Measurements from ENCODE around the gene IGSF9B.

Gene IGSF9B

DNA sequence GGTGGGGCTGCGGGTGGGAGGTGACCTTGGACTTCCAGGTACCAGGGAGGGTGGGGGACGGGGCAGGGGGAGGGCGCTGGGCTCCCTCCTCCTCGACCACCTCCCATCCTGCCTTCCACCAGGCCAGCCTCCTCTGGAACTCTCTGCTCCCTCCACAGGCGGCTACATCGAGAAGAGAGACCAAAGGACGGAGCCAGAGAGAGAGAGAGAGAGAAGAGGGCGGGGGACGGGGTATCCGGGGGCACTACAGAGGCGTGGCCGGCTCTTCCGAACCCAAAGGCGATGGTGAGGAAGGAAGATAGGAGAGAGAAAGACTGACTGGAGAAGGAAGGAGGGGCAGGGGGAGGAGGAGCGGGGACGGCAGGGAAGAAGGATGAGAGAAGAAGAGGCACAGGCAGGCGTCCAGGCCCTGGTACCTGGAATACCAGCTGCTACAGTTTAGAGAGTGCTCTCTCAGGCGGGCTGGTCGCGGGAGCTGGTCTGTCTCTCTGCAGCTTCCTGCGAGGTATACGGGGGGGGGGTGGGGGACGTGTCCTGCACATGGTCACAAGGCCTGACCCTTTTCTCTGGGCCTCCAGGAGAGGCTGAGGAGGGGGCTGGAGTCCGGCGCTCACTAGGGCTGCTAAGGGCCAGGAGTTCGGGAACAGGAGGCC, 38.0 kb downstream of the IGSF9B start:
- FAIRE-seq: no peak

DNA sequence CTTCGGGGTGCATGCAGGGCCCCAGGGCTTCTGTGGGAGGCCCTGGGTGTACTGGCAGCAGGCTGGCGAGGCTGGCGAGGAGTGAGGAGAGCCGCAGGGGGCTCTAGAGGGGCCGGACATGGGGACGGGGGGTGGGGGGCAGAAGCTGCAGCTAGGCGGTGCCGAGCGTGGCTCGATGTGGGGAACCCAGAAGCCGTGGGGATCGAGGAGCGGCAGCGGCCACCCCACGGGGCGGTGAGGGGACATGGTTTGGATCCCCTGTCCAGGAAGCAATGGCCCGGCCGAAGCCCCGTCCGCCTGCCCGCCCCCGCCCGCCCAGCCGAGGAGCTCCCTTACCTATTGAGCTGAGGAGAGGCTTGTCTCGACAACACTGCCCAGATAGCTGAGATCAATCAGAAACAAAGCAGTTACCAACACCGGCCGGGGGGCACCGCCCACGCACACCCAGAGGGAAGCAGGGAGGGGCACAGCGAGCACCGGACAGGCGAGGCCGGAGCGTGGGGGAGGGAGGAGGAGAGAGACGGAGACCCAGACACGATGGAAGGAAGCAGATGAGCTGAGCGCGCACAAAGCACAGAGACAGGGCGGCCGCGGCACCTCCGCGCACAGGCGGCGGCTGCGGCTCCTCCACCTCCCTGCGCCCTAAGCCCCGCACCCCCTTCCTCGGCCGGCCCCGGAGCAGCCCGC, 38.7 kb downstream of the IGSF9B start:
- no peak for FAIRE-seq

DNA sequence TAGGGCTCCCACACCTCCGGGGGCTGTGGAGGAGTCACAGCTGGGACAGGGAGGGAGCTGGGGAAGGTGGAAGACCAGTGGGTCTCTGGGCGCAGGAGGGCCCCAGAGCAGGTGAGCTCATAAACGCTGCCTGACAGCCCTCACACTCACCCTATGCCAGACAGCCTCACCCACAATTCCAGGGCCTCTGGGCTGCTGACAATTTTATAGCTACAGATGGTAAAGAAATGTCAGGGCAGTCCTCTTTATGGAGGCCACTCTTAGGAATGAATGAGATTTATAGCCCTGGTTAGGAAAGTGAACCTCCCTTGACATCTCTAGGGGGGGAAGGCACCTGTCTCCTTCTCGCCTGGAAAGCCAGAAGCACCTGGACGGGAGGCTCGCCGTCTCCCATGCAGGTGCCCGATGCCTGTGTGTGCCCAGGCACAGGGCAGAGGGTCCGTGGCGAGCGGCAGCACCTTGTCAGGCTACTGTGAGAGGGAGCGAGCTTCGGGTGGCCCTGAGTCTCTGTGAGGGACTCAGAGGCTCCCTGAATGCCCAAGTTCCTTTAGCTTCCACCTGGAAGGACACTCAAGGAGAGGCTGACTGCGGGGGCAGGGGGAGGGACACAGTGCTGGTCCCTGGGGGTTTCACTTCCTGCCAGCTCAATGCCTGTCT, 39.9 kb downstream of the IGSF9B start:
- no peak for FAIRE-seq

DNA sequence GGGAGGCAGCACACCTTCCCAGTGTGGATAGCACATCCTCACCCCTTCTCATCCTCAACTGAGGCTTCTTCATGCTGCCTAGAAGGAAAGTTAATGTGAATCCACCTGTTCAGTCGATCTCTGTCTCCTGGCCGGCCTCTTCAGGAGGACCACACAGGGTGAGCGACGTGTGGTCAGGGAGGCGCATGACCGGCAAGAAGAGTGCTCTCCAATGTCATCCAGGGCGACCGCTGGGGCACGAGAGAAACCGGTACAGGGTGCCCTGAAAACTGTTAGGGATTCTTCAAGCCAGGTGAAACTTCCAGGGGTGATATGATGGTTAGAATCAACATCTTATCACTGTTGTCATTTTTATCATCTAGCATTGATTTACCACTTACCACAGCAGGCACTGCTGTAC, 43.0 kb downstream of the IGSF9B start:
- FAIRE-seq: no peak

DNA sequence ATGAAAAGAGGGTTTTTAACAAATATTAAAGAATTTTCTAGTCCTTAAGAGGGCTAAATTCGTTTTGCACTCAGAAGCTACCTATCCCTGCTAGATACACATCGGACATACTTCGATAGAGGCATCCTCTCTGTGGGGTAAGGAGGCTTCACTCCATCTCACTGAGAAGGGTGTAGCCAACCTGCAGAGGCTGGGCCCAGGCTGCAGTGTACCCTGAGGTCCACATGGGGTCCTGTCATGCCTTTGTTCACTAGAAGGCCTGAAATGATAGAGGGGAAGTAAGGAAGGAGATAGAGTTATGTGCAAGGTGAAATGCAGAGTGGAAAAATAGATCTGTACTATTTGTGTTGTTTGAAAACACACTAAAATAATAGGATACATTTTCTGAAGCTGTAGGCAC, 45.6 kb downstream of the IGSF9B start:
- FAIRE-seq: no peak

DNA sequence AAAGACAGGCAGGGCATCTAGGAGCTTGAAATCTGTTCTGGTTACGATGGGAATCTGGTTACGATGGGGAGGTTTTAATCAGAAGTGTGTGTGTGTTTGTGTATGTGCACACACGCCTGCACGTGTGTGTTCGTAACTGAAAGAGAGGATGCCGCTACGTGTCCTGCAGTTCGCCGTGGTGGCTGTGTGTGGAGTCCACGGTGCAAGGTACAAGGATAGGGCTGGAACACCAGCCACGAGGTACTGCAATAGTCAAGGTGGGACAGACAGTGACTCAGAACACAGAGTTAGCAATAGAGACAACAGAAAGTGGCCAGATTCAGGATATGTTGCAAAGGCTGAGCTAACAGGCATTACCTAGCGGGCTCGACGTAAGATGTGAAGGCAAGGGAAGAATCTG, 46.7 kb downstream of the IGSF9B start:
- FAIRE-seq: no peak

DNA sequence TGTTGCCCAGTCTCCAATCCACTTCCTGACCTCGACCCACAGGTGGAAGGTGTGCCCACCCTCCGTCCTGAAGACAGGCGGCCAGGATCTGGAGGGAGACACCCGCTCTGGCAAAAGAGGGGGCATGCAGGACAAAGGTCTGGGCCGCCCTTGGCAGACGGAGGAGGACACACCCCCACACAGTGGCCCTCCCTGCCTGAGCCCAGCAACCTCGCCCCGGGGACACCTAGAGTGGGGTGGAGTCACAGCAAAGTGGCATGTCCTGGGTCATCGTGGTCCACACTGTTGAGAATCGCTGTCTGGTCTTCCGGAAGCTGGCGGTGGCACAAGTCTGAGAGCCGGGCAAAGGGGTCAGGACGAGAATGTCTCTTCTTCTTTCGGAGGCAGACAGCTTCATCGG, 47.9 kb downstream of the IGSF9B start:
- no peak for FAIRE-seq

DNA sequence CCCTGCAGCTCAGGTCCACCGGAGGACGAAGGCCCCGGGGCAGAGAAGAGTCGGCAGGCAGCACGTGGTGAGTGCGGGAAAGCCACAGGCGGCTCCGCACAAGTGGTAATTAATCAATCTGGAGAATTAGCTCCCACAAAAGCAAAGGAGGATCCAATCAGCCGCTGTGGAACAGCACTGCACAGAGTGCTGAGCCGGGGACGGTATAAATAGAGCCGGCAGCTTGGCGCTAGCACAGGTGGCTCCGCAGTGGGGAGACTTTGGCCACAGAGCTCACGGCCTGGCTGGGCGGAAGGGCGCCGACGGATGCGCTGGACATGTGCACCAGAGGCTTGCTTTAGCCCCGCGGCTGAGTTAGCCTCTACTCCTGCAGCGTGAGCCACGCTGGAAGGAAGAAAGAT, 48.9 kb downstream of the IGSF9B start:
- no peak for FAIRE-seq

DNA sequence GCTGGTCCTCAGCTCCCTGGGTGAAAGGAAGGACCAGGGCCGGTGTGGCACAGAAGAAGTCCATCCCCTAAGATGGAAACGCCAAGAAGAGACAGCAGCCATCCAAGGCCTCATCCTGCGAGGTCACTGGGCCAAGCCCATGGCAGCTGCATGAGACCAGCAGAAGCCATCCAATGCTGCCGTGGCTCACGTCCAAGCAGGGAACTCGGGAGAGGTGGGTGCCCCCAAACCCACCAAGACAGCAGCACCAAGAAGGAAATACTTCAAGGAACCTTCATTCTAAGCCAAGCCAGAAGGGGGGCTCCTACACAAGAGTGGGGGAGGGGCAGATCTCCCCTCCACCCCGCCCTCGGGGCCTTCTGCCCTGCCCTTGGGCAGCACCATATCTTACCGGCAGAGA, 49.6 kb downstream of the IGSF9B start:
- FAIRE-seq: no peak

DNA sequence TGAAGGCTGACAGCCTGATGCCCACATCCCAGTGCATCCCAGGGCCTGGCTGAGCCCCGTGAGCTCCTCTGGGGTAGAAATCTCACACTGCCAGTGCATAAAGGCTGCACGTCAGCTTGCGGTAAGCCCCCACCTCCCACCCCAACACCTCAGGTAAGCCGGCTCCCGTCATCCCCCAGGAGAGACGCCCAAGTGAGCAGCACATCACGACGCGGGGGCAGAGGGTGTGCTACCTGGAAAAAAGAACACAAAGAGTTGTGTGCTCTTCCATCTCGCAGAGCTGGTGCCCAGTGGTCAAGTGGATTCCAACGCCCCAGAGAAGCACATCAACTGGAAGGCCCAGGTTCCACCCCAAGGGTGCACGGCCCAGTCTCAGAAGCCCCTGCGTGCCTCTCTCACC, 50.0 kb downstream of the IGSF9B start:
- no peak for FAIRE-seq

DNA sequence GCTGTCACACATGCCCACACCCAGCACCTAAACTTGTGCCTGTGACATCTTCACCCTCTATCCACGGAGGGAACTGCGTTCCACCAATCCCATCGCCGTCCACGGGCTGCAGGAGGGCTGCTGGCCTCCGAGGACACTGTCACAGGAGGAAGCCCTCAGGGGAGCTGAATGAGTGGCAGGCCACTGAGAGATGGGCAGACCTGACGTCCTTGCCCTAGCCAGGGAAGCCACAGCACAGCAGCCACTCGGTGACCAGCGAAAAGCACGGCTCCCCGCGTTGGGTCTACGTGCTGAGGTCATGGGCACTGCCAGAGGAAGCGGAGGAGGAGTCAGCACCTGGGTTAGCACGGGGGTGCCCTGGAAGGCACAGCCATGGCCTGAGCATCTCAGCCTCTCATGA, 50.5 kb downstream of the IGSF9B start:
- FAIRE-seq: no peak

DNA sequence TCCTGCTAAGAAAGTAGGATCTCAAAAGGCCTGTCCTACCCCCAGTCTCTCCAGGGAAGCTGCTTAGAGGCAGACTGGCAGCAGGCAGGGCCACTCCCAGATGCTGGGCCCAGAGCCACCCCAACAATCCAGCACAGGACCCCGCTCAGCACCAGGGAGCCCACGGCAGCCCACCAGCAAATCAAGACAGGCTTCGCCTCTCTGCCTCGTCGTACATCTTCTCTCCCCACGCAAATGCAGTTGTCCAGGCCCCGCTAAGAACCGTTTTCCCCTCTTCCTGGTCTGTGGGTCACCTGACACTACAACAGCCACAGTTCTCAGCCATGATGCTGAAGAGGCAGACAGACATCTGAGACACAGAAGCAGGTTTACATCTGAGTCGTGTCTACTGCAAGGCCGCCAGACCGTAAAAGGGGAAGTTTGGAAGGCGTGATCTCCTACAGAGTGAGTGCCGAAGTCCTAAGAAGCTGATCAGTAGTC, 51.1 kb downstream of the IGSF9B start:
- no peak for FAIRE-seq

DNA sequence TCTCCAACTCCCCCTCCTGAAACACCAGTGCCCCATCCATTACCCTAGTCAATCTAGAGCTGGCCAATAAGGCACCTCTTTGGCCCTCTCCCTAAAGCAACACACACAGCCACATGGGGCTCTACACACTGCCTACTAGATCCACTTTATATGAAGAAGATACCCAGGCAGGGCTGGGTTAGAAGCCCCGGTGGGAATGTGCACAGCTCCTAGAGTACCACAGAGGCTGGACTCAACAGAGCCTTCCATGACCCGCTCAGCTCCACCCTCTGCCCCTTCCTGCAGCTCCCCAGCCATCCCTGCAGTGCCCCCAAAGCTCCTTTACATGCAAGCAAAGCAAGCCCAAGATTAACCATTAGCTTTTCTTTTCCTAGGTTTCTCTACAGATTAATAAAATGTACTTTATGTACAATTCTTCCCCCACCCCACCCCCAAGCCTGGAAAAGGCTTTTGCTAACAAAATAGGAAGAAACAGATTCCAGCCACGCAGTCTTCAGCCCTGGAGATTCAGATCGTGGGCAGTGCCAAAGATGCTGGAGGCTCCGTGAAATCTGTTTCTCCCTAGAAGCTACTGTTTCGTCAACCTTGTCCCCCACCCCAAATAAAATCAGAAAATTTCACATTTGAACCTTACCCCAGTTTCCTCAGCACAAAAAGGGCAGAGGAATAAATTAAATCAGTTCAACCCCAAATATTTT, 51.8 kb downstream of the IGSF9B start:
- FAIRE-seq: no peak

DNA sequence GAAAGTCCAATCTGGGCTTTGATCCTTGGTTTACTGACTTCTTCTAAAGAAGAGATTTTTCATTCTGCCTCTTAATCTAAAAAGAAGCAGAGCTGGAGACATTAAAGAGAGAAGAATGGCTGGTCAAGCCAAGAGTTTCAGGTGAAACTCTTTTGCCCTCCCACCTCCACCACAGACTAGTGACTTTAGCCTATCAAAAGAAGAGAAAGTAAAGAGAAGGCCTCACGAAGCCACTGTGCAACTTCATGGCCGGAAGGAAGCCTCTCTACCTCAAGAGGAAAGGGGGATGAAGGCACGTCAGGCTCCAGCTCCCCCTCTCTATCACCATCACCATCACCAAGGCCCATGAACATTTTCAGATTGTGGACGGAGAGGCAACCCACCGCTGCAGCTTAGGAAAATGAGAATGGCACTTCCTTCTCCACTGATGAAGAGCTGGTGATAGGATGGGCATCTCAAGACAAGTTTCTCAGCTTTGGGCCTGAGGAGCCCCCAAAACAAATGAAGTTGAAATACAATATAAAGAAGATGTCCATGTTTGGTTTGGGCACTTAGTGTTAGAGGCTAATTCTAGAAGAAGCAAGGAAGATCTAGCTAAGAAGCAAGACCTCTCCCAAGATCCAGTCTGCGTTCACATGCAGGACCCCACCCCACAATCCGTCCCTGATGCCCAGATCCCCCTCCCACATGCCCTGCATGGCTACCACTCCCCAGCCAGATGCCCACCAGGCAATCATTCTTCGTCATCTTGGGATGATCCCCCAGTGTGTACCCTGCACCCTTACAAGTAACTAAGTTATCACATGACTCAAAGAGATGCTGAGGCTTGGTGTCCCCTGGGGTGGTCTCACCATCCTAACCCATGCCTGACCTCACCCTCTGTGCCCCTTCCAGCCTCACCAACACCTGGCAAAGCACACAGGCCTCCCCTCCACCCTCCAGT, 52.6 kb downstream of the IGSF9B start:
- FAIRE-seq: no peak

DNA sequence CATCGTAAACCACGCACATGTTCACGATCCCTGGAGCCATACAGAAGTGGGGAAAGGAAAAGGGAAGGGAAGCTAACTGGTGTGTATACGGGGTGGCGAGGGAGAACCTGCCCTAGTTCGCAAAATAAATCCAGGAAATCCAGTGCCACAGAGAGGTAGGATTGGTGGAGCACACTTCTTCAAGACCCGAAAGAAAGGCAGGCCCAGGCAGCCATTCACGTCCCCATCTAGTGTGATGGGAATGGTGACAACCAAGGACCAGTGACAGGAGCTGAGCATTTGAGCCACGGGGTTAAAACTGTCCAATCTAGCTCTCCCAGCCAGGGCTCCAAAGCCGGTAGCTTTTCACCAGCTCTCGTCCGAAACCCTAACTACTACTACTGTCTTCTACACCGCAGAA, 53.7 kb downstream of the IGSF9B start:
- no peak for FAIRE-seq

DNA sequence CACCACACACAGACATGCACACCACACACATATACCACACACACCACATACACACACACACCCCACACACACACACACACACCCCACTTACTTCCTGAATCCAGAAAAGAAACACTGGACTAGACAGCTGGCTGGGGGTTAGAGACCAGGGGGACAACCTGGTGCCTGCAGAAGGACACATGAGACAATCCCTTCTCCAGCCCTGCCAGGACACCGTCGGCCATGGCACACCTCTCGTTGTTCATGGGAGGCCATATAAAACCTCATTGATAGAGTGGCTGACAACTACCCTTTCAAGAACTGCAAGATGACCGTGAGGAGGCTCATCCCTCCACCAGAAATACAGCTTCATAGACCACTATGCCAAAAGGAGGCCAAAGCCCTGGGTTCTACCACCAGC, 54.3 kb downstream of the IGSF9B start:
- no peak for FAIRE-seq

DNA sequence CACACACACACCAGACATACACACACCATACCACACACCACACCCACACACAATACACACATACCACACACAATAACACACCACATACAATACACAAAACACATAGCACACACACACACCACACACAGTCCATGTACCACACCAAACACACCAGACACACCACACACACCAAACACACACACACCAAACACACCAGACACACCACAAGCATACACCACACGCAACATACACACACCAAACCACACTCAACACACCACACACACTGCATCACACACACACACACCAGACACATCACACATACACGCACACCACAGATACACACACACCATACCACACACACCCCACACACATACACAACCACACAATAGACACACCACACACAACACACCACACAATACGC, 54.8 kb downstream of the IGSF9B start:
- no peak for FAIRE-seq

DNA sequence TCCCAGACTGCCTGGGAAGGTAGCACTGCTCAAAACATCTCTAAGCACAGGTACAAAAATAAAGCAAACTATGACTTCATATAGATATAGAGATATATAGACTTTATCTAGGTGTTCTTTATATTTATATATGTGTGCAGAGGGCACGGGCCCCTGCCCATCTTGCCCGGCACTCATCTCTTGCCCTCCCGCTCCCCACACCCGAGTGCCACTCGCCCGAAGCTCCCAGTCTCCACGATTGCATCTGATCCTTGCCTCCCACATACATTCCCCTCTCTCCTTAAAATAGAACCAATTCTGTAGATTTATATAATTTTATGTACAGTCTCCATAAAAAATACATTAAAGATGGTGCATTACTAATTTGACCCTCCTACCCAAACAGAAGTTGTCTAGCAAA, 55.5 kb downstream of the IGSF9B start:
- FAIRE-seq: no peak

DNA sequence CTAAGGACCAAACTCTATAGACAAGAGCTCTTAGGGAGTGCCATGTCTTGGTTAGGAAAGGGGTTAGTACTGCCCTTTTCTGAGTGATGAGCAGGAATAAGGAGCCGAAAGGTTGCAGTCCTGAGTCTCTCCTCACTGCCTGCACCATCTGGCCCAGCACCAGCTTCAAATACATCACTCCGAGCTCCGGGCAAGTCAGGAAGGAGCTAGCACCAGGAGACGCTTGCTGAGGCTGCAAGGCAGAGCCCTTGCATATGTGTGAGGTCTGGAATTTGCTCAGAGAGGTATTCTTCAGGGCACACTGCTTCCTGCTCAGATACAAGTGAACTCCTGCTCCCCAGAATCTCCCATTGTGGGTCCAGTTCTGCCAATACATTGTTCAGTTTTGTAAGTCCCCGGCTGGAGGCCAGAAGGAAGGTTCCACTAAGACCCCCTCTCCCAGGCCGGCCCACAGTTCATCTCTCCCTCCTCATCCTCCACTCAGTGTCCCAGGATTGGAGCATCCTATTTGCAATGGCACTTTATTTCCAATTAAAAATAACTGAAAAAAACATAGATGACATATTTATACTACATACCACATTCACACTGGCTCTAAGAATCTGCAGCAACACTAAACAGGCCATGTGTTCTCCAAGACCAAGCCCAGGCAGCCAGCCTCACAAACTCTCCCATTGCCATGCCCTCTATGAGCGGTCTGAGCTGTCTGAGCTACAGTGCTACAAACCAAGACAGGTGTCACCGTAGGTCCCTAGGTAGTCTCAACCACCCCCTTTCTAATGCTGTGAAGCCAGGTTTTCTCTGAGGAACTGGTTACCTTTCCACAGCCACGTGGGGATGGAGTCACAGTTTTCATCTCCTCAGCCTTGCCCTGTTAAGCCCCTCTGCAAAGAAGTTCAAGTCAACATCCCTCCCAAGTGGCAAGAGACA, 56.3 kb downstream of the IGSF9B start:
- no peak for FAIRE-seq

DNA sequence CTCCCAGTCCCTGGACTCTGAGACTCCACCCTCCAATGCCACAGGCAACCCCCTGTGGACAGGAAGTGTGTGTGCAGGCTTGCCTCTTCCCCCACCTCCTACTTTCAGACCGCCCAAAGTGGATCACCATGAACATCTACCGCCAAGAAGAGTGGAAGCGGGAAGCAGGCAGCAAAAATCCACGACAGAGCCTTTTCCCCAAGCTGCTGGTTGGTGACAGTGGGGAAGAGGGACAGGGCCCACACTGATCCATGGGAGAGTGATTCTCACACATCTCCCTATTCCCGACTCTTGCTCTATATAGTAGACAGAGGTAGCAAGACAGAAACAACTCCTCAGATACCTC, 58.0 kb downstream of the IGSF9B start:
- FAIRE-seq: no peak

DNA sequence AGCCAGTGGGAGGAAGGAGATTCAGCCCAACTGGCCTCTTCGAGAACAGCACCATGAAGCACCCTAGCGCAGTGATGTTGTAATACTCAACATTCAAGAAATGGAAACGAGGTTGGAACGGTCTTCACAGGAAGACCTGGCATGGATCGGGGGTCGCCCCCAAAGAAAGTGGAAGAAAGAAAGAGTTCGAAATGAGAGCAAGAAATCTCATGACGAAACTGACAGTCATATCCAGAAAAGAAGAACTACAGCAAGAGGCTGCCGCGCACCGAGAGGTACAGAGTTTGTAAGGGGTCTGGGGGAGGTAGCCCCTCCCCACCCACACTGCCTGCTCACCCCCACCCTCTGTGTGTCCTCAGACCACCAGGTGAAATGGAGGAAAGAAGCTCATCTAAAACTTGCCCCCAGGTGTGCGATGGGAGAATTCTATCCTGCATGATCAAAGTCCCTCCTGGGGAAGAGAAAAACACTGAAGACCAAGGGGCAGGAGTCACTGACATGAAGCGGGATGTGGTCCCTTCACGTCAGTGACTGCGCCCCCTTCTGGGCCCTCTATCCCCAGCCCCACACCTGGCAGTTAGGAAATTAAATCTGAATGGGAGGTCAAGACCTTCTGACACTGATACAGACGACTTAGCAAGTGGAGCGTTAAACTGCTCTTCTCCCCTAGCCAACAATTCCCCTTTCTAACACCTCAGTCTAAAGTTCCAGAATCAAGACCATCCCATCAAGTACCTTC, 58.6 kb downstream of the IGSF9B start:
- FAIRE-seq: no peak
